ENCODE results near the gene ARHGDIG. TPM values are rescaled to one million over a fixed set of nuclear protein-coding genes. Genes with fewer than 3 reads are reported as not detected.

ARHGDIG gene
- total RNA-seq, 1 donor from 2014 or later, result not detected

- Histone ChIP-seq H3K27me3 (ENCODE audit: low read depth) (no peaks in the 10 kb centered on the region), H3K9me3 (no peaks in the 10 kb centered on the region), H3K4me3 (no peak overlapping the region), H3K4me1 (no peaks in the 10 kb centered on the region), H3K27ac (no peak overlapping the region), H3K36me3 (peaks cover 77% of the 10 kb centered on the region)
- no peak for ATAC-seq
- DNase-seq, result no peak
- no peak for TF ChIP-seq CTCF (IDR thresholded peaks at IDR 0.05)
- intact Hi-C loops (cut with DNase I), result no loop called here
Measured at GRCh38 chr16:306911-307370, 26.6 kb downstream of the ARHGDIG start.

GRCh38 chr16:307691-308312, 27.4 kb downstream of the ARHGDIG start:
- Histone ChIP-seq H3K27ac (no peak overlapping the region), H3K36me3 (peaks cover 77% of the 10 kb centered on the region), H3K27me3 (ENCODE audit: low read depth) (no peaks in the 10 kb centered on the region), H3K9me3 (no peaks in the 10 kb centered on the region), H3K4me3 (no peak overlapping the region), H3K4me1 (no peaks in the 10 kb centered on the region)
- no peak for DNase-seq
- no peak for ATAC-seq
- intact Hi-C loops (cut with DNase I), result no loop called here
- no peak for TF ChIP-seq CTCF (IDR thresholded peaks at IDR 0.05)

- intact Hi-C loops (cut with DNase I), result no loop called here
- Histone ChIP-seq H3K27ac (no peak overlapping the region), H3K36me3 (peaks cover 79% of the 10 kb centered on the region), H3K4me3 (no peak overlapping the region), H3K4me1 (no peaks in the 10 kb centered on the region), H3K9me3 (no peaks in the 10 kb centered on the region), H3K27me3 (ENCODE audit: low read depth) (no peaks in the 10 kb centered on the region)
- no peak for TF ChIP-seq CTCF (IDR thresholded peaks at IDR 0.05)
- DNase-seq (no peak), ATAC-seq (no peak)
Measured at GRCh38 chr16:309476-309875, 29.1 kb downstream of the ARHGDIG start.

DNA sequence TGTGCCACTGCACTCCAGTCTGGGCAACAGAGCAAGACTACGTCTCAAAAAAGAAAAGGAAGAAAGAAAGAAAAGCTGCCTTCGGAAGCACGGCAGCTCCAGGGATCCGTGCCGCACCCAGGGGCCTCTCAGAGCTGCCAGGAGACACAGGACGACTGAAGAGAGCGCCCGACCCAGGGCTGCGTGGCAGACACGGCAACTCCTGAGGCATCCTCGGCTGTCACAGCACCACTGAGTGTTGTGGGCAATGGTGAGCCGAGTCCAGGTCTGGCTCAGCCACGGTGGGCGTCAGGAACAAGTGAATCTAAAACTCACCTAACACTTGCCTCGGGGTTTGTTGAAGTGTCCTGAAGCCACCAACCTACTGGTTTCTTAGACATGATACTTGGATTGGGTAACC, 31.3 kb downstream of the ARHGDIG start:
- H3K36me3 ChIP-seq, result peaks cover 69% of the 10 kb centered on the region
- ATAC-seq (no peak), DNase-seq (no peak)

GRCh38 chr16:314351-314750, 34.0 kb downstream of the ARHGDIG start:
- H3K36me3 ChIP-seq, result peaks cover 57% of the 10 kb centered on the region
- H3K27me3 ChIP-seq (ENCODE audit: low read depth), result no peaks in the 10 kb centered on the region
- intact Hi-C loops (cut with DNase I), result no loop called here
- TF ChIP-seq CTCF (IDR thresholded peaks at IDR 0.05), result no peak
- no peak for ATAC-seq
- no peaks in the 10 kb centered on the region for H3K9me3 ChIP-seq
- H3K27ac ChIP-seq, result no peak overlapping the region
- no peak for DNase-seq
- no peaks in the 10 kb centered on the region for H3K4me1 ChIP-seq
- no peak overlapping the region for H3K4me3 ChIP-seq

More for the DNA sequence above, 31.3 kb downstream of the ARHGDIG start:
- Histone ChIP-seq H3K27me3 (ENCODE audit: low read depth) (no peaks in the 10 kb centered on the region), H3K27ac (no peak overlapping the region), H3K4me3 (no peak overlapping the region), H3K4me1 (no peaks in the 10 kb centered on the region), H3K9me3 (no peaks in the 10 kb centered on the region)
- no peak for TF ChIP-seq CTCF (IDR thresholded peaks at IDR 0.05)
- intact Hi-C loops (cut with DNase I), result no loop called here
